ENCODE data around the gene RCAN3.
"Not testable (repeated sequence)": the region's sequence is repeated elsewhere in the genome, so short reads cannot be mapped to it uniquely, and the experiment has no call there.

RCAN3 gene

DNA sequence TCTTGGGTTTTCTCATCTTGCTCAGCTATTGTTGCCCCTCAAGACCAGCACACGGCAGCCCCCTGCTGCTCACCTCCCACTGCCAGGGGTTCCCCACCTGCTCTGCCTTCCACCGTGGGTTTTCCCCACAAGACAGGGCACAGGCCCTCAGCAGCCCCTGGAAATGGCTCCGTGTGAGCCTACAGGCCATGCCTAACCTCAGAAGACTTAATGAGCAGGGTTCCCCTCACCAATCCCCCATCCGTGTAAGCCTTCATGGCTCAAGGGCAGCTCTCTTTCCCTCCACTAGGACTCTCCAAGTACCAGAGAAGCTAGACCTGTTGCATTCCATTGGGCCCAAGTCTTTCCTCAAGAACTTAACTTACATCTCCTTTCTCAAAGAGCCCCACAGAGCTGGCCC, 18.4 kb upstream of the RCAN3 start:
- H3K27ac ChIP-seq, result no peak overlapping the region
- H4K20me1 ChIP-seq (ENCODE audit: insufficient read depth), result no peaks in the 10 kb centered on the region
- H3K27me3 ChIP-seq (ENCODE audit: insufficient read depth, low read depth), result no peaks in the 10 kb centered on the region
- TF ChIP-seq, protein P1, sequence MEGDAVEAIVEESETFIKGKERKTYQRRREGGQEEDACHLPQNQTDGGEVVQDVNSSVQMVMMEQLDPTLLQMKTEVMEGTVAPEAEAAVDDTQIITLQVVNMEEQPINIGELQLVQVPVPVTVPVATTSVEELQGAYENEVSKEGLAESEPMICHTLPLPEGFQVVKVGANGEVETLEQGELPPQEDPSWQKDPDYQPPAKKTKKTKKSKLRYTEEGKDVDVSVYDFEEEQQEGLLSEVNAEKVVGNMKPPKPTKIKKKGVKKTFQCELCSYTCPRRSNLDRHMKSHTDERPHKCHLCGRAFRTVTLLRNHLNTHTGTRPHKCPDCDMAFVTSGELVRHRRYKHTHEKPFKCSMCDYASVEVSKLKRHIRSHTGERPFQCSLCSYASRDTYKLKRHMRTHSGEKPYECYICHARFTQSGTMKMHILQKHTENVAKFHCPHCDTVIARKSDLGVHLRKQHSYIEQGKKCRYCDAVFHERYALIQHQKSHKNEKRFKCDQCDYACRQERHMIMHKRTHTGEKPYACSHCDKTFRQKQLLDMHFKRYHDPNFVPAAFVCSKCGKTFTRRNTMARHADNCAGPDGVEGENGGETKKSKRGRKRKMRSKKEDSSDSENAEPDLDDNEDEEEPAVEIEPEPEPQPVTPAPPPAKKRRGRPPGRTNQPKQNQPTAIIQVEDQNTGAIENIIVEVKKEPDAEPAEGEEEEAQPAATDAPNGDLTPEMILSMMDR (conservative IDR thresholded peaks at IDR 0.05; ENCODE audit: low read depth, low read length), result no peak
- H3K79me2 ChIP-seq (ENCODE audit: insufficient read depth, low read depth), result no peaks in the 10 kb centered on the region
- H3K9ac ChIP-seq, result no peak overlapping the region
- no peaks in the 10 kb centered on the region for H3K36me3 ChIP-seq (ENCODE audit: insufficient read depth)
- H3K4me1 ChIP-seq (ENCODE audit: low read depth, poor library complexity, severe bottlenecking), result no peaks in the 10 kb centered on the region
- no peak overlapping the region for H2AFZ ChIP-seq (ENCODE audit: low read depth)
- no peak overlapping the region for H3K4me2 ChIP-seq
- no peak overlapping the region for H3K4me3 ChIP-seq (IDR thresholded peaks at IDR 0.05; ENCODE audit: insufficient read depth, low read depth, low read length)

DNA sequence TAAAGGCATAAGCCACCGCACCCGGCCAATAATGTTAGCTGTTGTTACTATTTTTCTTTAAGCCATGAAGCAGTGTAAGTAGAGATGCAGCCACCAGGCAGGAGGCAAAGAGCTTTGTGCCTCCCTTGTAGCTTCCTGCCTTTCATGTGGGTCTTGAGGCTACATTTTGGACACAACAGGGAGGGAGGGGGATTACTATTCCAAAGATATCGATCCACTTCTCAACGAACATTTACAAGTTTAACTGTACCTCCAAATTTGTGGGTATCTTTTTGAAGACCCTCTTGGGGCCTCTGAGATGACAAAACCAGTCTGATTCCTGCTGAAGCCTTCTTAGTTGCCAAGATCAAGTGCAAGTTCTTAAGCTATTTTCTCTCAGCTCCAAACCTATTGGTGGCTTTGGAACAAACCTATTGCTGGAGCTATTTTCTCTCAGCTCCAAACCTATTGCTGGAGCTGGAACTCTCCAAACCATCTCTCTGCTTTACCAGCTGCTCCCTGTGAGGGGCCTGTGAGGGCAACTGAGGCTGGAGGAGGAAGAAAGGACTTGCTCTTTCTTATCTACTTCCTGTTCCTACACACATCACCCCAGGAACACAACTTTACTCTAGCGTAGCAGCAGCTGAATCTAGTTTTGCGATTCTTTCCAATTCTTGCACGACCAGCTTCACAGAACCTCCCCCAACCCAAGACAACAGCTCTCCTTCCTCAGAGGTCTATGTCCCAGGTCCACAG, 16.1 kb upstream of the RCAN3 start:
- Histone ChIP-seq H4K20me1 (ENCODE audit: insufficient read depth) (no peaks in the 10 kb centered on the region), H3K27me3 (ENCODE audit: insufficient read depth, low read depth) (no peaks in the 10 kb centered on the region), H3K4me1 (ENCODE audit: low read depth, poor library complexity, severe bottlenecking) (no peaks in the 10 kb centered on the region), H3K9ac (no peak overlapping the region), H3K4me3 (IDR thresholded peaks at IDR 0.05; ENCODE audit: insufficient read depth, low read depth, low read length) (no peak overlapping the region), H2AFZ (ENCODE audit: low read depth) (no peak overlapping the region), H3K36me3 (ENCODE audit: insufficient read depth) (no peaks in the 10 kb centered on the region), H3K27ac (no peak overlapping the region), H3K4me2 (no peak overlapping the region), H3K79me2 (ENCODE audit: insufficient read depth, low read depth) (no peaks in the 10 kb centered on the region)
- TF ChIP-seq, protein P1 (conservative IDR thresholded peaks at IDR 0.05; ENCODE audit: low read depth, low read length), result no peak

DNA sequence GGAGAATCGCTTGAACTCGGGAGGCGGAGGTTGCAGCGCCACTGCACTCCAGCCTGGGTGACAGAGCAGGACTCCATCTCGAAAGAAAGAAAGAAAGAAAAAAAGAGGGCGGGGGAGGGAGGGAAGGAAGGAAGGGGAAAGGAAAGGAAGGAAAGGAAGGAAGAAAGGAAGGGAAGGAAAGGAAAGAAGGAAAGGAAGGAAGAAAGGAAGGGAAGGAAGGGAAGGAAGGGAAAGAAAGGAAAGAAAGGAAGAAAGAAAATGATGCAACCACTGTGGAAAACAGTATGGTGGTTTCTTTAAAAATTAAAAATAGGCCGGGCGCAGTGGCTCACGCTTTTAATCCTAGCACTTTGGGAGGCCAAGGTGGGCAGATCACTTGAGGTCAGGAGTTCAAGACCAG, 15.2 kb upstream of the RCAN3 start:
- Histone ChIP-seq H2AFZ (ENCODE audit: low read depth) (no peak overlapping the region), H3K4me3 (IDR thresholded peaks at IDR 0.05; ENCODE audit: insufficient read depth, low read depth, low read length) (no peak overlapping the region), H3K36me3 (ENCODE audit: insufficient read depth) (no peaks in the 10 kb centered on the region), H3K9ac (no peak overlapping the region), H4K20me1 (ENCODE audit: insufficient read depth) (no peaks in the 10 kb centered on the region), H3K79me2 (ENCODE audit: insufficient read depth, low read depth) (no peaks in the 10 kb centered on the region), H3K4me1 (ENCODE audit: low read depth, poor library complexity, severe bottlenecking) (no peaks in the 10 kb centered on the region), H3K4me2 (no peak overlapping the region), H3K27me3 (ENCODE audit: insufficient read depth, low read depth) (no peaks in the 10 kb centered on the region), H3K27ac (no peak overlapping the region)
- TF ChIP-seq, protein P1 (conservative IDR thresholded peaks at IDR 0.05; ENCODE audit: low read depth, low read length), result no peak

DNA sequence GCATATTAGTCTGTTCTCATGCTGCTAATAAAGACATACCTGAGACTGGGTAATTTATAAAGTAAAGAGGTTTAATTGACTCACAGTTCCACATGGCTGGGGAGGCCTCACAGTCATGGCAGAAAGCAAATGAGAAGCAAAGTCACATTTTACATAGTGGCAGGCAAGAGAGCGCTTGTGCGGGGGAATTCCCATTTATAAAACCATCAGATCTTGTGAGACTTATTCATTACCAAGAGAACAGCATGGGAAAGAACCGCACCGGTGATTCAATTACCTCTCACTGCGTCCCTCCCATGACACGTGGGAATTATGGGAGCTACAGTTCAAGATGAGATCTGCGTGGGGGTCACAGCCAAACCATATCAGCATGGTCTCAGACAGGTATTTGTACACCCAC, 14.5 kb upstream of the RCAN3 start:
- not testable (repeated sequence) for H3K79me2 ChIP-seq (ENCODE audit: insufficient read depth, low read depth); H4K20me1 ChIP-seq (ENCODE audit: insufficient read depth); H3K9ac ChIP-seq; H3K27me3 ChIP-seq (ENCODE audit: insufficient read depth, low read depth); H3K27ac ChIP-seq; H3K4me2 ChIP-seq; H3K36me3 ChIP-seq (ENCODE audit: insufficient read depth); H3K4me3 ChIP-seq (IDR thresholded peaks at IDR 0.05; ENCODE audit: insufficient read depth, low read depth, low read length); H2AFZ ChIP-seq (ENCODE audit: low read depth); H3K4me1 ChIP-seq (ENCODE audit: low read depth, poor library complexity, severe bottlenecking)

DNA sequence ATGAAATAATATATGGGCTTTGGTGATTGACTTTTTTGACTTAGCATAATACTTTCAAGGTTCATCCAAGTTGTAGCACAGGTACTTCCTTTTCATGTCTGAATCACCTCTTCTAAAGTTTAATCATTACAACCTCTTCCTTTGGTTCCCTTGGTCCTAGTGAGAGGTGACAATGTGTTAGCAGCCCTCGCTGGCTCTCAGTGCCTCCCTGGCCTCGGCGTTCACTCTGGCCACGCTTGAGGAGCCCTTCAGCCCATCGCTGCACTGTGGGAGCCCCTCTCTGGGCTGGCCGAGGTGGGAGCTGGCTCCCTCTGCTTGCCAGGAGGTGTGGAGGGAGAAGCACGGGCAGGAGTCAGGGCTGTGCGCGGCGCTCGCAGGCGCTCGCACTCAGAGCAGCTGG, 13.0 kb upstream of the RCAN3 start:
- H3K9ac ChIP-seq, result no peak overlapping the region
- H3K4me2 ChIP-seq, result no peak overlapping the region
- H3K27me3 ChIP-seq (ENCODE audit: insufficient read depth, low read depth), result no peaks in the 10 kb centered on the region
- no peaks in the 10 kb centered on the region for H3K79me2 ChIP-seq (ENCODE audit: insufficient read depth, low read depth)
- TF ChIP-seq, protein P1 (conservative IDR thresholded peaks at IDR 0.05; ENCODE audit: low read depth, low read length), result no peak
- H3K4me3 ChIP-seq (IDR thresholded peaks at IDR 0.05; ENCODE audit: insufficient read depth, low read depth, low read length), result no peak overlapping the region
- no peaks in the 10 kb centered on the region for H3K4me1 ChIP-seq (ENCODE audit: low read depth, poor library complexity, severe bottlenecking)
- H3K27ac ChIP-seq, result no peak overlapping the region
- H2AFZ ChIP-seq (ENCODE audit: low read depth), result no peak overlapping the region
- H3K36me3 ChIP-seq (ENCODE audit: insufficient read depth), result no peaks in the 10 kb centered on the region
- no peaks in the 10 kb centered on the region for H4K20me1 ChIP-seq (ENCODE audit: insufficient read depth)

All from KMS-11 (cell line).